Right kidney (tissue), 9 donors: ENCODE measurements around the gene STK38L.

ENCODE experiments used
- DNase-seq: peaks from one replicate; pipeline ENCODE4 v3.0.0-alpha.2; 2016
- long read RNA-seq, 8 donors: transcript quantifications; one replicate each; lab custom pipeline, GENCODE V29; 2026

STK38L gene
- long read RNA-seq, donor 1, full-length matches to known transcripts, result 3 of 16 reads
- long read RNA-seq, donor 1, partial matches to known transcripts, result 13 of 16 reads
- long read RNA-seq, donor 1, other reads (novel, unspliced or antisense), result 0 of 16 reads
- long read RNA-seq, donor 2, full-length matches to known transcripts, result 2 of 2 reads
- long read RNA-seq, donor 2, partial matches to known transcripts, result 0 of 2 reads
- long read RNA-seq, donor 2, other reads (novel, unspliced or antisense), result 0 of 2 reads
- long read RNA-seq, donor 3, full-length matches to known transcripts, result 3 of 3 reads
- long read RNA-seq, donor 3, partial matches to known transcripts, result 0 of 3 reads
- long read RNA-seq, donor 3, other reads (novel, unspliced or antisense), result 0 of 3 reads
- long read RNA-seq, donor 4, full-length matches to known transcripts, result 2 of 2 reads
- long read RNA-seq, donor 4, partial matches to known transcripts, result 0 of 2 reads
- long read RNA-seq, donor 4, other reads (novel, unspliced or antisense), result 0 of 2 reads
- long read RNA-seq, donor 5, full-length matches to known transcripts, result 2 of 2 reads
- long read RNA-seq, donor 5, partial matches to known transcripts, result 0 of 2 reads
- long read RNA-seq, donor 5, other reads (novel, unspliced or antisense), result 0 of 2 reads
- long read RNA-seq, donor 6, full-length matches to known transcripts, result 6 of 6 reads
- long read RNA-seq, donor 6, partial matches to known transcripts, result 0 of 6 reads
- long read RNA-seq, donor 6, other reads (novel, unspliced or antisense), result 0 of 6 reads
- long read RNA-seq, donor 7, full-length matches to known transcripts, result 6 of 6 reads
- long read RNA-seq, donor 7, partial matches to known transcripts, result 0 of 6 reads
- long read RNA-seq, donor 7, other reads (novel, unspliced or antisense), result 0 of 6 reads
- long read RNA-seq, donor 8, full-length matches to known transcripts, result 3 of 3 reads
- long read RNA-seq, donor 8, partial matches to known transcripts, result 0 of 3 reads
- long read RNA-seq, donor 8, other reads (novel, unspliced or antisense), result 0 of 3 reads

DNA sequence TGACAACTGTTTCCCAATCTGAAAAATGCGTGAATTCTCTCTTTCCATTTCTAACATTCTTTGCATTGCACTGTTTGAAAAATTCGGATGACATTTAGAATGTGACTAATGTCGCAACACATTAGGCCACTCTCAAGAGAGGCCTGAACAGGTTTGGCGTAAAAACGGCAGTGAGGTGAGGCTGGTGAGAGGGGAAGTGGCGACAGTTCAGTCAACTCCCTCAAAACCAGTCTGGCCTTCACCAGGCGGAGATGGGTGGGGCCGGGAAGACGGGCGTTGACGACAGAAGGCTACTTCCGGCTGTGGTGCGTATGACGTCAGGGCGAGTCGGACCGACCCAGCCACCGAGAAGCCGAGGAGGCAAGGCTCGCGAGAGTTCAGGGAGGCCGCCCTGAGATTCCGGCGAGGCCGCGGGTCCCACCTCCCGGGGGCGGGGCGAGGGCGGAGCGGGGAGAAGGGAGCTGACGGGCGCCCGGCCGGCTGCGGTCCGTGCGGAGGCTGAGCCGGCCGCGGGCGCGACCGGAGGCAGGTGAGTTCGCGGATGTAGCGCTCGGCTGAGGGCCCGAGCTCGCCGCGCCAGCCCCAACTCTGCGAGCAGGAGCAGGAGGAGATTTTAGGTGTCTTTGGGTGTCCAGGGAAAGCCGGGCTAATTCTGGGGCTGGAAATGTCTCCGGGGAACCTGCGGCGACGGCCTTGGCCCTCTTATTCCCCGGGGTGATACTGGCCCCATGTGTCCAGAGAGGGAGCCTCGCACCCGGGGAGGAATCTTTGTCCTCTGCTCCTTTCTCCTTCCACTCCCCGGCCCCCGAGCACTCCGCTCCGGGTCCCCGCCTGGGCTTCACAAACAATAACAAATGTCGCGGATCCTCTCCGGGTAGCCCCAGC lies at the start of gene STK38L:
STK38L (plus strand) TSS at position 483 of the 885 bp plus-strand sequence. CDS start 53,435 bp downstream, outside the sequence.
- DNase-seq, result peak; percentile 94

DNA sequence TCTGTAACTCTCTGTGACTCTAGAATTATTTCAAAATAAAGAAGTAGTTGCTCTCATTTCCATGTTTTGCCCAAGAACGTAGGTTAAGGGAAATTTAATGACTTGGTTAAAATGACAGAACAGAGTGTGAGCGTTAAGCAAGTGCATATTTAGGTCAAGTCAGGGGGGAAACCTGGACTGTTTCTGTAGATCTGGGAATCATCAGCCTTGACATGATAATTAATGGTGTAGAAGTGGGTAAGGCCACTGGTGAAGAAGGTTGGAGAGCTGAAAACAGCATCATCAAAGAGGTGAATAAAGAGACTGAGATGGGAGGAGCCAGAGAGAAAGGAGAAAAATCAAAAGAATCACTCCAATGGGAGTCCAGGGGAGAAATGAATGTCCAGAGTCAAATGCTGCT lies 49.4 kb upstream of the STK38L start:
- DNase-seq, result no peak

GRCh38 chr12:27198036-27198435 lies 46.0 kb upstream of the STK38L start:
- DNase-seq, result no peak

GRCh38 chr12:27199638-27200300 lies 44.3 kb upstream of the STK38L start:
- no peak for DNase-seq

DNA sequence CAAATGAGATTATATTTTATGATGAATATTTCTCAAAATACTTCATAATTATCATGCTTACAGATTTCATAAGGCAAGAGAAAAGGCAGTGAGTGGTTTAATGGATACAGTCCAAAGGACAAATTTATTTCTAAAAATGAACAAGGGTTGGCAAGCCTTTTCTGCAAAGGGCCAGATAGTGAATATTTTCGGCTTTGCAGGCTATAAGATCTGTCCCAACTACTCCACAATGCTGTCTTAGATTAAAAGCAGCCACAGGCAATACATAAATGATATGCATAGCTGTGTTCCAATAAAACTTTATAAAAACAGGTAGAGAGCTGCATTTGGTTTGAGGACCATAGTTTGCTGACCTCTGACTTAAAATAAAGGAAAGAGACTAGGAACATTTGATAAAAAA lies 42.9 kb upstream of the STK38L start:
- DNase-seq, result no peak

DNA sequence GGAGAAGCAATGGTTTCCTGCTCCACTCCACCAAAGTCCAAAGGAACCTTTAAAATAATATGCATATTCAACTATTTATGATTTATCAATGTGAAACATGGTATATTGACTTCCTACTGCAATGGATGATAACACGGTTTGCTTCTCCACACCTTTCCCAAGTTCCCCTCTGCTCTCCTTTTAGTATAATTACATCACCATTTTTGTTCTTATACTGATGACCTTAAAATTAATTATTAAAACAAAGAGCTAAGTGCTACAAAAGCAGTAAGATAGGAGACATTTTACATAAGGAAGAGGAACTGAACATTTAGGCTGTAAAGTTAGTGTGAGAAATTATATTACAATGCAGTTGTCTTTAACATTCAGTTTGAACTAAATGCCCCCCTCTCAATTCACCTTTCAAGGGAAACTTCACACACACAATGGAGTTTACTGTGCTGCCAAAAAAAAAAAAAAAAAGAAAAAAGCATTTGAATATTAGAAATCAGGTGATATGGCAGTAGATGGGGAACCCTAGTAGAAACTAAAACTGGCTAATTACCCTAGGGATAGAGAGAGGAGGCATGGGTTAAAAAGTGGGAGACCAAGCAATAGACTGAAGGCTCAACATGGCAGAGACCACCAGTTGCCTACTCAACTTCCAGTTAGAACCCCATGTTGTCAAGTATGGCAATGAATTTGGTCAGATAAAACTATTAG lies 37.1 kb upstream of the STK38L start:
- no peak for DNase-seq

- DNase-seq, result no peak
Observed at GRCh38 chr12:27207615-27208413, 36.3 kb upstream of the STK38L start.

GRCh38 chr12:27208414-27208750 lies 35.7 kb upstream of the STK38L start:
- no peak for DNase-seq

DNA sequence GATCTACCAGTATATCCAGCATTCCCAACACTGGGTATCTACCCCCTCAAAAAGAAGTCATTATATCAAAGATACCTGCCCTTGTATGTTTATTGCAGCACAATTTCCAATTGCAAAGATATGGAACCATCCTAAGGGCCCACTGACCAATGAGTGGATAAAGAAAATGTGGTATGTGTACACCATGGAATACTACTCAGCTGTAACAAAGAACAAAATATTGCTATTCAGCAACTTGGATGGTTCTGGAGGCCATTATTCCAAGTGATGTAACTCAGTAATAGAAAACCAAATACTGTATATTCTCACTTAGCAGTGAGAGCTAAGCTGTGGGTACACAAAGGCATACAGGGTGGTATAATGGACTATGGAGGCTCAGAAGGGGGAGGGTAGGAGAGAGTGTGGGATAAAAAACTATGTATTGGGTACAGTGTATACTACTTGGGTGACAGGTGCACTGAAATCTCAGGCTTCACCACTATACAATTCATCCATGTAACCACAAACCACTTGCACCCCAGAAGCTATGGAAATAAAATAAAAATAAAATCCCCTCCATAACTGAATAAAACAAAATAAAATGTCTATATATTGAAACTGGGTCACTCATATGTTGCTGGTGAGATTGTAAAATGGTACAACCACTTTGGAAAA lies 34.7 kb upstream of the STK38L start:
- DNase-seq, result no peak

GRCh38 chr12:27210187-27210586 lies 33.9 kb upstream of the STK38L start:
- no peak for DNase-seq

DNA sequence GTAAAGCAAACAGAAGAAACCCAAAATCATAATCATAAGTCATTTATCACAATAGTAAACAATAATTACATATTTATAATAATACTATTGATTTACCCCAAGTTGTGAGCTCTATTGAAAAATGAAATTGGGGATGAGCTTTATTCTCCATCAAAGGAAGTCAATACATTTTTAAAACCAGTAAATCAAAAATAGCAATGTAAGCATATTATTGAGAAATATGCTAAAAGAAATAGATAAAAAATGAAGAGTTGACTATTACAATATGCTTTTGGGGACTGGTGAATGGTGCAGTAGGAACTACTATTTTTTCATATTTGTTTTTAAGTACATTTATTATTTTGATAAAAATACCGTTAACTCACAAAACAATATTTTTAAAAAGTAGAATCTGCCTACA lies 31.2 kb upstream of the STK38L start:
- DNase-seq, result no peak

- DNase-seq, result no peak
Observed at GRCh38 chr12:27213304-27213703, 30.8 kb upstream of the STK38L start.

- no peak for DNase-seq
Observed at GRCh38 chr12:27213830-27214787, 30.0 kb upstream of the STK38L start.

DNA sequence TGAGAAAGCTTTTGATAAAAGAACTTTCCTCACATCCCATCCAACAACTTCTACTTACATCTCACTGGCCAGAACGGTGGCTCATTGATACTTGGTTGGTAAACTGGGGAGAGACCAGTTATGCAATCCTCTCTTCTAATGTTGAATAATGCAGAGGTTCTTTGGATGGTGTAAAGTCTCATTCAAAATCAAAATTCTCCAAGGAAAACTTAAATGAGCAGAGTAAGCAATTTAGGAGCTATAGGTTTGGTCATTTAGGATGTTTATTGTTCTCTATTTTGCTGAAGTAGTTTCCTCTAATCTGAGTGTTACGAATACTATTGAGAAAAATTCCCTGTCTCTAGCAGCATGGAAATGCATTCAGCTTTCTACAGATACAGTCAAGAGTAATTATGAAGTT lies 26.5 kb upstream of the STK38L start:
- no peak for DNase-seq

DNA sequence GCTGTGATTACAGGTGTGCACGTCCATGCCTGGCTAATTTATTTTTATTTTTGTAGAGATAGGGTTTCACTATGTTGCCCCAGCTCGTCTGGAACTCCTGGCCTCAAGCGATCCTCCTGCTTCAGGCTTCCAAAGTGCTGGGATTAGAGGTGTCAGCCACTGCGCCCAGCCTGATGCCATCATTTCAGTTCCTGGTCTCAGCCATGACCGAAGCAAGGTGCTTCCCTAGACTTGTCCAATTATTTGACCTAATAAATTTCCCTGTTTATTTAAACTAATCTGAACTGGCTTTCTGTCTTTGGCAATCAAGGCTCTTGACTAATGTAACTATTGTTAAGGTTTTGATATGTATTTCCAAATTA lies 24.4 kb upstream of the STK38L start:
- DNase-seq, result no peak

- DNase-seq, result no peak
Observed at GRCh38 chr12:27220055-27220987, 23.8 kb upstream of the STK38L start.

DNA sequence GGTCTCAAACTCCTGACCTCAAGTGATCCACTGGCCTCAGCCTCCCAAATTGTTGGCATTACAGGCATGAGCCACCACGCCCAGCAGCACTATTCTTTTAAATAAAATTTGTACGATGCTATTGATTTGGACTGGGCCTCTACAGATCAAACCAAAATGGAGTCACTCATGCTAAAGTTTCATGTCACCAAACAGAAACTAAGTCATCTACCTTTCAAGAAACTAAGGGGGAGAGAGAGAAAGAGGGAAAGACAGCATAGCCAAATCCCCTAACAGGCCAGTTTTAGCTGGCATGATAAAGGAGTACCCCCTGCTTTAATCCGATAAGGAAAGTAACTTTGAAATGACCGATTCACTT lies 23.1 kb upstream of the STK38L start:
- DNase-seq, result no peak
